Thyroid gland (tissue), 4 donors: ENCODE measurements around the gene ULK3.

Experiments
- POLR2A ChIP-seq, 2 donors: fragments of 450-650 bp; IDR thresholded peaks; one replicate each; pipeline ENCODE4 v1.6.1; 2017; ENCODE audit warnings: antibody characterized with exemption in 2 of 2, mild to moderate bottlenecking in 2 of 2, moderate library complexity in 1 of 2
- TF ChIP-seq, protein P1 (sequence below), 6 experiments: fragments of 200-600 bp in 3 of 6; fragments of 450-650 bp in 3 of 6; sonication (generic) in 3 of 6; IDR thresholded peaks; one replicate each; pipeline ENCODE4 v1.5.1; 2016 to 2019; ENCODE audit warnings: antibody characterized with exemption in 6 of 6, mild to moderate bottlenecking in 2 of 6, inconsistent platforms in 1 of 6, moderate library complexity in 1 of 6

DNA sequence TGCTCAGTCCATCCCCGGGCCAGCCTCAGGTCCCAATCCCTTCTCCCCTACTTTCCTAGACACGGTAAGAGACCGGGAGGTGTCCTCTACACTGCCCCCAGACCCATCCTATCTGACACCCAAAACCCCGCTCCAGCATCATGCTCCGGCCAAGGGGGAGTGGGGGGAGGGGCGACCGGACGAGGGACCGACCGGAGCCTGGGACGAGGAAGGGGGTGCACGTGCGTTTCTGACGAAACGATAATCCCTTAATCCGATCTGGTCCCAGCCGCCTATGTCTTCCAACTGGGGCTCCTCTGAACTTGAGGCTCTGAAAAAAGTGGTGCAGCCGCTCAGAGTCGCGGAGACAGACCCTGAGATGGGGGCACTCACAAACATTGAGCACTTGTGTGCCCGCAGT lies 16.0 kb downstream of the ULK3 start:
- no peak for TF ChIP-seq POLR2A (IDR thresholded peaks at IDR 0.05)
- TF ChIP-seq, protein P1, sequence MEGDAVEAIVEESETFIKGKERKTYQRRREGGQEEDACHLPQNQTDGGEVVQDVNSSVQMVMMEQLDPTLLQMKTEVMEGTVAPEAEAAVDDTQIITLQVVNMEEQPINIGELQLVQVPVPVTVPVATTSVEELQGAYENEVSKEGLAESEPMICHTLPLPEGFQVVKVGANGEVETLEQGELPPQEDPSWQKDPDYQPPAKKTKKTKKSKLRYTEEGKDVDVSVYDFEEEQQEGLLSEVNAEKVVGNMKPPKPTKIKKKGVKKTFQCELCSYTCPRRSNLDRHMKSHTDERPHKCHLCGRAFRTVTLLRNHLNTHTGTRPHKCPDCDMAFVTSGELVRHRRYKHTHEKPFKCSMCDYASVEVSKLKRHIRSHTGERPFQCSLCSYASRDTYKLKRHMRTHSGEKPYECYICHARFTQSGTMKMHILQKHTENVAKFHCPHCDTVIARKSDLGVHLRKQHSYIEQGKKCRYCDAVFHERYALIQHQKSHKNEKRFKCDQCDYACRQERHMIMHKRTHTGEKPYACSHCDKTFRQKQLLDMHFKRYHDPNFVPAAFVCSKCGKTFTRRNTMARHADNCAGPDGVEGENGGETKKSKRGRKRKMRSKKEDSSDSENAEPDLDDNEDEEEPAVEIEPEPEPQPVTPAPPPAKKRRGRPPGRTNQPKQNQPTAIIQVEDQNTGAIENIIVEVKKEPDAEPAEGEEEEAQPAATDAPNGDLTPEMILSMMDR (IDR thresholded peaks at IDR 0.05) = no peak
